Stimulated activated CD4-positive, alpha-beta T cell treated with anti-CD3 and anti-CD28 coated beads, Interleukin-12 subunit alpha, Interleukin-12 subunit beta, amount 100 ng/mL, for 4 hours (primary cell): Measurements from ENCODE around the gene TRPM2.

Experiments
- DNase-seq: peaks from one replicate; pipeline ENCODE4 v3.0.0-alpha.2; 2020

The TRPM2 gene

GRCh38 chr21:44448651-44449131 is 95.3 kb downstream of the TRPM2 start:
- no peak for DNase-seq

GRCh38 chr21:44449473-44450363 is 96.3 kb downstream of the TRPM2 start:
- DNase-seq, result no peak

GRCh38 chr21:44450402-44450801 is 97.0 kb downstream of the TRPM2 start:
- DNase-seq, result no peak

DNA sequence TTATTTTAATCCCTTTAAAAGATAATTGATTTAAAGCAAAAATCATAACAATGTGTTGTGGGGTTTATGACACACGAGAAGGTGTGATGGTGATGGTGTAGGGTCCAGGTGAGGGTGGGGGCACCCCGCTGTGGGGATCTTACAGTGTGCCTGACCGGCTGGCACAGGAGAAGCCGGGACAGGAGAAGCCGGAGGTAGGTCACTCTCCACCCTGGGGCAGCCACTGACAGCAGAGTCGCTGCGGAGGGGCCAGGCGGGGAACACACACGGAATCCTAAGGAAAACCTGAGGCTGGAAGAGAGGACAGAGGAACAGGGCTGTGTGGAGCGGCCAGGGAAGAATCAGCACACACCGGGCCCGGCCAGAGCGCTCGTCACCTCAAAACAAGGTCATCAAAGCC is 97.6 kb downstream of the TRPM2 start:
- DNase-seq, result no peak

GRCh38 chr21:44453120-44453519 is 99.7 kb downstream of the TRPM2 start:
- DNase-seq, result no peak

- no peak for DNase-seq
Observed at GRCh38 chr21:44454058-44454457, 100.6 kb downstream of the TRPM2 start.

- peak; percentile 81 for DNase-seq
Observed at GRCh38 chr21:44454747-44455523, 101.5 kb downstream of the TRPM2 start, which contains the start of gene LRRC3. Gene LRRC3 (plus strand): TSS chr21:44455510. CDS start chr21:44456645, 1,135 bp downstream.

DNA sequence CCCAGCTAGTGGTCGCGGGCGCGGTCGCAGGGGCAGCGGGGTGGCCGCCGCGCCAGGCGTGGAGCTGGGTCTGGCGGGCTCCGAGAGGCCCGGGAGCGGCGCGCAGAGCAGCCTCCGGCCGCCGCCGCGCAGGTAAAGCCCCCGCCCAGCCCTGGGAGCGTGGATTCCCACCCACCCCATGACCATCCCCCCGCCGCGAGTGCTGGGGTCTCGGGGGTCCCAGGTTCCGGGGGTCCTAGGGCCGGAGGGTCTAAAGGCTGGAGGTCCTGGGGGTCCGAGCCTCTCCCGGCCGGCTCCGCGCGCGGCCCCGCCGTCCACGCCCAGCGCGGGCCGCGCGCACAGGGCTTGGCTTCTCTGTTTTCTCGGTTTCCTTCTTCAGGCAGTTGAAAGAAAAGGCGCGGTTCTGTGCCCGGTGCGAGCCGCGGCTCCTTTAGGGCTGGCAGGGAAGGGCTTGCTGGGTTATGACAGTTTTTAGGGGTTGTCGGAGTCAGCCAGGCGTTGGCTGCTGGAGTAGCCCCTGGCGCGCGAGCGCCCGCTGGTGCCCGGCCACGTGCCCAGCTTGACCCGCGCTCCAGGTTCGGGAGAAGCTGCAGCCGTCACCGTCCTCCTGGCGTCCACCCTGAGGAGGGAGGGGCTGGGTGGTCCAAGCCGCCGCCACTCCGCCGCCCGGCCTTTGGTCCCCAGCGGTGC is 102.2 kb downstream of the TRPM2 start:
- peak; percentile 27 for DNase-seq

- DNase-seq, result no peak
Observed at GRCh38 chr21:44456214-44456914, 102.9 kb downstream of the TRPM2 start.

DNA sequence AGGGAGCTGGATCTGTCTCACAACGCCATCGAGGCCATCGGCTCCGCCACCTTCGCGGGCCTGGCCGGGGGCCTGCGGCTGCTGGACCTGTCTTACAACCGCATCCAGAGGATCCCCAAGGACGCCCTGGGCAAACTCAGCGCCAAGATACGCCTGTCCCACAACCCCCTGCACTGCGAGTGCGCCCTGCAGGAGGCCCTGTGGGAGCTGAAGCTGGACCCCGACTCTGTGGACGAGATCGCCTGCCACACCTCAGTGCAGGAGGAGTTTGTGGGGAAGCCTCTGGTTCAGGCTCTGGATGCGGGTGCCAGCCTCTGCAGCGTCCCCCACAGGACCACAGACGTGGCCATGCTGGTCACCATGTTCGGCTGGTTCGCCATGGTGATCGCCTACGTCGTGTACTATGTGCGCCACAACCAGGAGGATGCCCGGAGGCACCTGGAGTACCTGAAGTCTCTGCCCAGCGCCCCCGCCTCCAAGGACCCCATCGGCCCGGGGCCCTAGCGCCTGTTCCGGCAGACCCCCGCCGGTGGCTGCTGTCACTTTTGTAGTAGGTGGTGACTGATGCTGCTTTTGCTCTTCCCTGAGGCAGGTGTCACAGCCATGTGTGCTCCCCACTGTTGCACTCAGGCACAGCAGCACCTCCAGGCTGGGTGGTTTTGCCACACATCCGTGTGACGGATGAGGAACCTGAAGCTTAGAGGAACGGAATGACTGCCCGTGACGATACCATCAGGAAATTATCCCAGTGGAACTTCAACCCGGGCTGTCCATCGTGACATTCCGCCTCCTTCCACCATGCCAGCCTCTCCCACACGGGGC is 103.7 kb downstream of the TRPM2 start:
- DNase-seq, result no peak

DNA sequence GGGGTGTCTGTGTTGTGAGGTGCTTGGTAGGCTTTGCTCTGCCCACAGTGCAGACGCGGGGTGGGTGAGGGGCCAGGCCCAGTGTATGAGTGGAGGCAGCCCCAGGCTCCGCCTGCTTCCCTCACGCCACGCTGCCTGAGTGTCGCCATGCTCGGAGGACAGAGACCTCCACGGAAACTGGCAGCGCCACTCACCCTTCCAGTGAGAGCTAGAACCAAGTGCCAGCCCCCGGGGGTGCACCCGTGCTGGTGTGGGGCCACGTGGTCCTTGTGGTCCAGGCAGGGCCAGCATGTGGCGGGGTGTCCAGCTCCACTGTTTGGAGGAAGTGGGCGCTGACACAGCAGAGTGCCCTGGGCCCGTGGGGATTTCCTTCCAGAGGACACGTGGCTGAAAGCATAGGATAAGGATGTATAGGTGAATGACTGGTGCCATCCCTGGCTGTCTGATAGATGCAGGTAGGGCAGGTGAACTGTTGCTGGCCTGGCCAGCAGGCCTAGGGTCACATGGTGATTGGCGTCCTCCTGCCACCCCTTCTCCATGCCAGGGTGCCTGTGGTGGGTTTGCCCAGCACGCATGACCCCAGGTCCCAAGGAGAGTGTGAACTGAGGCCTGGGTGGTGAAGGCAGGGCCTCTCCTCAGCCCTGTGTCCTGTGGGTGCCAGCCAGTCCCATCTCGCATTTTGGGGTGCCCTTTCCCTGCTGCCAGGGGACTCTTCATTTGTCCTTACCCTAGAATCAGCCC is 105.7 kb downstream of the TRPM2 start:
- DNase-seq, result no peak

DNA sequence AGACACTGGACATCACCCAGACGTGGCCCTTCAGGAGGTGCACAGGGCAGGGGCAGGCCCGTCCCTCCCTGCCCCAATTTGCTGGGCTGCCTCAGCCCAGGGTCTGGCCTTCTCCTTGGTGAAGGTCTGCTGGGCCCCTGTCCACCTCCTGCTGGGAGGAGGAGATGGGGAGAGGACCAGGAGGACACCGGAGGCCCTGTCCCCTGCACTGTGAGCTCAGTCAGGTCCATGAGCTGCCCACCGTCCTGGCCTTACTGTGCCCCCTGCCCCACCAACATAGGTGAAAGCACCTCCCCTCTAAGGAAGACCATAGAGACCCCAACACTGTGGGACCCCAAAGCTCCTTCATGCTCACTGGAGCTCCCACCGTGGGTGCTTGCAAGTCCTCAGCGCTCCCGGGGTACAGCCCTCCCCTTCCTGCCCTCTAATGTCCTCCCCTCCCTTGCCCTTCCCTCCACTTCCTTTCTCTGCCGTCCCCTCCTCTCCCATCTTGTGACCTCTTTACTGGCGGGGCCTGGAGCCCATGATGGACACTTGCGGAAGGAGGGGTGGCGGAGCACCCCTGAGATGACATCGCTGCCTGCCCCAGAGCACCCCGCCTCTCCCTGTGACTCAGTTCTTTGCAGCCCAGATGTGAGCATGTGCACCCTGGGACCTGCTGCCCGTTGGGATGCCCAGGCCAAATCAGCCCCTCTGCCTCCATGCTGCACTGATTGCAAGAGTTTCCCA is 106.5 kb downstream of the TRPM2 start:
- DNase-seq, result no peak

GRCh38 chr21:44460441-44460755 is 107.0 kb downstream of the TRPM2 start:
- DNase-seq, result no peak

DNA sequence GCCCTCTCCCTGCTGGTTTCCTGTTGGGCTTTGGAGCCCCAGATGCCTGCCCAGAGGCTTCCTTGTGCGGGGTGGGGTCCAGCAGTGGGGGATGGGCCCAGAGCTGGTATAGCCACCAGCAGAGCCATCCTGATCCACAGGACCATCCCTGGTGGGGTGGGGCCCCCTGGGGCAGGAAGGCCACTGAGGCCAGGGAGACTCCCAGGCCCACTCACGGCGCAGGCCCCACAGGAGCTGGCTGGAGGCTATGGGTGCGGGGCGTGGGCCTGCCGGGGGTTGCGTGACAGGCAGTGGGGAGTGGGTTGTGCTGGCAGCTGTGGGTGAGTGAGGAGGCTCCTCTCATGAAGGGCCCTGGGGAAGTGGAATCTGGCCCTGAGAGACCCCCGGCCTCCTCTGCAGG is 107.6 kb downstream of the TRPM2 start:
- DNase-seq, result no peak

- DNase-seq, result no peak
Observed at GRCh38 chr21:44461464-44462001, 108.1 kb downstream of the TRPM2 start.

- no peak for DNase-seq
Observed at GRCh38 chr21:44462086-44462833, 108.8 kb downstream of the TRPM2 start.

DNA sequence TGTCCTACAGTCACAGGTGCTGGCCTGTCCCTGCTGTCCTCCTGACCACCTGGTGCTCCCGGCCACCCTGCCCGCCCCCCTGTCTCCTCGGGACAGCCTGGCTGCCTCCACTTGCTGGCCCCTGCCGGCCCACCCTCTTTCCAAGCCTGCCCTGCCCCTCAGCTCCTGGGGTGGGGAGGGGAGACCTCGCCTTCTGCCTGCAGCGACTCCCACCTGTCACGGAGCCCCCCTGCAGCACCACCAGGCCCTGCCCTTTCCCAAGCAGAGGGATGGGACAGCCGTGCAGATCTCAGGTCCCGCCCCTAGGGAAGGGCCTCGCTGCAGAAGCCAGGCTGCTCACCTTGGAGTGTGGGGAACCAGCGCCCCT is 109.4 kb downstream of the TRPM2 start:
- DNase-seq, result no peak

GRCh38 chr21:44463724-44464123 is 110.3 kb downstream of the TRPM2 start:
- no peak for DNase-seq

DNA sequence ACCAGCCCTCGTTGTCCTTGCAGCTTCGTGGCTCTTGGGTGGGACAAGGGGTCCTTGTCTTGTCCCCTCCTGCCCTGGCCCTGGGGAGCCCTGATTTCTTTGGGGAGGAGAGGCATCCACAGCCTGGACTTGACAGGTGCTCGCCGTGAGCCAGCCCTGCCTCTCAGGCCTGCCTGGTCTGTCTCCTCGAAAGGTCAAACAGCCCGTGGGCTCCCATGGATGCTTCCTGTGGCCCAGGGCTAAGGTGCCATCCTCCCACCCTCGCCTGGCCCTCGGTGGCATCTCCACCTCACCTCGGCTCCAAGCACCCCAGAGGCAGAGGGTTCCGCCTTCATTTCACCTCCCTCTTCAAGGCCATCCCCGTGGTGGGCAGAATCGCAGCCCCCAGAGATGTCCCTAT is 110.9 kb downstream of the TRPM2 start:
- no peak for DNase-seq
